IPS-NIHi11 (cell line): Measurements from ENCODE around the gene SNX30.
"Not testable (repeated sequence)": the region's sequence is repeated elsewhere in the genome, so short reads cannot be mapped to it uniquely, and the experiment has no call there.

Experiments
- DNase-seq: peaks from one replicate; pipeline ENCODE4 v3.0.0; 2012; ENCODE audit warnings: mixed read lengths, low spot score

Gene SNX30

GRCh38 chr9:112750016-112750763, at the start of gene SNX30:
Gene SNX30, plus strand, starts transcription at chr9:112750760. Its CDS starts 242 bp downstream, at chr9:112751002.
- DNase-seq = peak; percentile 98

GRCh38 chr9:112703304-112703703, 47.3 kb upstream of the SNX30 start:
- no peak for DNase-seq

- DNase-seq = peak; percentile 17
These were observed 44.7 kb upstream of the SNX30 start for GRCh38 chr9:112705768-112706427.

GRCh38 chr9:112711050-112711689, 39.4 kb upstream of the SNX30 start:
- peak; percentile 18 for DNase-seq

- no peak for DNase-seq
These were observed 37.9 kb upstream of the SNX30 start for GRCh38 chr9:112712678-112713077.

GRCh38 chr9:112717661-112718331, 32.8 kb upstream of the SNX30 start, which contains the start of gene INIP:
Gene INIP, minus strand, starts transcription at chr9:112718117. Its CDS starts 1,632 bp downstream, at chr9:112716485.
- DNase-seq = peak; percentile 96

GRCh38 chr9:112719241-112719691, 31.3 kb upstream of the SNX30 start:
- no peak for DNase-seq

GRCh38 chr9:112719696-112720095, 30.9 kb upstream of the SNX30 start:
- no peak for DNase-seq

- no peak for DNase-seq
These were observed 30.3 kb upstream of the SNX30 start for GRCh38 chr9:112720113-112720780.

GRCh38 chr9:112722749-112723148, 27.8 kb upstream of the SNX30 start:
- not testable (repeated sequence) for DNase-seq

GRCh38 chr9:112725961-112726360, 24.6 kb upstream of the SNX30 start:
- no peak for DNase-seq

GRCh38 chr9:112726428-112726827, 24.1 kb upstream of the SNX30 start:
- no peak for DNase-seq

GRCh38 chr9:112728401-112728800, 22.2 kb upstream of the SNX30 start:
- DNase-seq = no peak

- DNase-seq = no peak
These were observed 18.6 kb upstream of the SNX30 start for GRCh38 chr9:112731971-112732370.

- no peak for DNase-seq
These were observed 15.7 kb upstream of the SNX30 start for GRCh38 chr9:112734892-112735291.

GRCh38 chr9:112743216-112743836, 7.2 kb upstream of the SNX30 start:
- no peak for DNase-seq

- no peak for DNase-seq
These were observed 6.4 kb upstream of the SNX30 start for GRCh38 chr9:112744177-112744576.

GRCh38 chr9:112747094-112747493, 3.5 kb upstream of the SNX30 start:
- no peak for DNase-seq

- no peak for DNase-seq
These were observed 150 bp downstream of the SNX30 start for GRCh38 chr9:112750764-112751055.

- peak; percentile 79 for DNase-seq
These were observed 666 bp downstream of the SNX30 start for GRCh38 chr9:112751056-112751795.
